Measurements from ENCODE around the gene ARHGAP11A. TPM values are rescaled to one million over a fixed set of nuclear protein-coding genes. Genes with fewer than 3 reads are reported as not detected.

The ARHGAP11A gene
- total RNA-seq, 1 donor from 2014 or later = 42.4 TPM

DNA sequence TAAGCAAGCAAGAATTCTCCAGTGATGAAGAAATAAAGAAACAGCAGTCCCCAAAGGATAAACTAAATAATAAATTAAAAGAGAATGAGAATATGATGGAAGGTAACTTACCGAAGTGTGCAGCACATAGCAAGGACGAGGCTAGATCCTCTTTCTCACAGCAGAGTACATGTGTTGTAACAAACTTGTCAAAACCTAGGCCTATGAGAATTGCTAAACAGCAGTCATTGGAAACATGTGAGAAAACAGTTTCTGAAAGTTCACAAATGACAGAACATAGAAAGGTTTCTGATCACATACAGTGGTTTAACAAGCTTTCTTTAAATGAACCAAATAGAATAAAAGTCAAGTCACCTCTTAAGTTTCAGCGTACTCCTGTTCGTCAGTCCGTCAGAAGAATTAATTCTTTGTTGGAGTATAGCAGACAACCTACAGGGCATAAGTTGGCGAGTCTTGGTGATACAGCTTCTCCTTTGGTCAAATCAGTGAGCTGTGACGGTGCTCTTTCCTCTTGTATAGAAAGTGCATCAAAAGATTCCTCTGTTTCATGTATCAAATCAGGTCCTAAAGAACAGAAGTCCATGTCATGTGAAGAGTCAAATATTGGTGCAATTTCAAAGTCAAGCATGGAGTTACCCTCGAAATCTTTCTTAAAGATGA, 21.7 kb downstream of the ARHGAP11A start:
- no peak overlapping the region for H3K4me3 ChIP-seq (ENCODE audit: low read depth, low read length)
- TF ChIP-seq, protein P1, sequence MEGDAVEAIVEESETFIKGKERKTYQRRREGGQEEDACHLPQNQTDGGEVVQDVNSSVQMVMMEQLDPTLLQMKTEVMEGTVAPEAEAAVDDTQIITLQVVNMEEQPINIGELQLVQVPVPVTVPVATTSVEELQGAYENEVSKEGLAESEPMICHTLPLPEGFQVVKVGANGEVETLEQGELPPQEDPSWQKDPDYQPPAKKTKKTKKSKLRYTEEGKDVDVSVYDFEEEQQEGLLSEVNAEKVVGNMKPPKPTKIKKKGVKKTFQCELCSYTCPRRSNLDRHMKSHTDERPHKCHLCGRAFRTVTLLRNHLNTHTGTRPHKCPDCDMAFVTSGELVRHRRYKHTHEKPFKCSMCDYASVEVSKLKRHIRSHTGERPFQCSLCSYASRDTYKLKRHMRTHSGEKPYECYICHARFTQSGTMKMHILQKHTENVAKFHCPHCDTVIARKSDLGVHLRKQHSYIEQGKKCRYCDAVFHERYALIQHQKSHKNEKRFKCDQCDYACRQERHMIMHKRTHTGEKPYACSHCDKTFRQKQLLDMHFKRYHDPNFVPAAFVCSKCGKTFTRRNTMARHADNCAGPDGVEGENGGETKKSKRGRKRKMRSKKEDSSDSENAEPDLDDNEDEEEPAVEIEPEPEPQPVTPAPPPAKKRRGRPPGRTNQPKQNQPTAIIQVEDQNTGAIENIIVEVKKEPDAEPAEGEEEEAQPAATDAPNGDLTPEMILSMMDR (conservative IDR thresholded peaks at IDR 0.05; ENCODE audit: low read depth, low read length) = no peak
- no peak for DNase-seq (ENCODE audit: low read depth)

DNA sequence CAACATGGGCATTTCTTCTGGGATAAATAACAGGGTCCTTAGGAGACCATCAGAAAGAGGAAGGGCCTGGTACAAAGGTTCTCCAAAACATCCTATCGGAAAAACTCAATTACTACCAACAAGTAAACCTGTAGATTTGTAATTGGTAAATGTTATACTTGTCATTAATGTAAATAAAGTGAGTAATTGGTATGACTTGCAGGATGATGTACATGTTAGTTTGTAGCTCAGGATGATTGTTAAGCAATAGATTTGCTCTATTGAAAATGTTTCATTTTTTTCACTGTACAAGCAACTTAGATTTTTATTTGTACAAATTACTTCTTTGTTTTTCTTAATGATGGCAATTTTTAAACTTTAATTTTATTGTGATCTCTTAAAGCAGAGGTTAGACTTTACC, 22.4 kb downstream of the ARHGAP11A start:
- no peak overlapping the region for H3K4me3 ChIP-seq (ENCODE audit: low read depth, low read length)
- DNase-seq (ENCODE audit: low read depth) = no peak
- TF ChIP-seq, protein P1 (conservative IDR thresholded peaks at IDR 0.05; ENCODE audit: low read depth, low read length) = no peak

DNA sequence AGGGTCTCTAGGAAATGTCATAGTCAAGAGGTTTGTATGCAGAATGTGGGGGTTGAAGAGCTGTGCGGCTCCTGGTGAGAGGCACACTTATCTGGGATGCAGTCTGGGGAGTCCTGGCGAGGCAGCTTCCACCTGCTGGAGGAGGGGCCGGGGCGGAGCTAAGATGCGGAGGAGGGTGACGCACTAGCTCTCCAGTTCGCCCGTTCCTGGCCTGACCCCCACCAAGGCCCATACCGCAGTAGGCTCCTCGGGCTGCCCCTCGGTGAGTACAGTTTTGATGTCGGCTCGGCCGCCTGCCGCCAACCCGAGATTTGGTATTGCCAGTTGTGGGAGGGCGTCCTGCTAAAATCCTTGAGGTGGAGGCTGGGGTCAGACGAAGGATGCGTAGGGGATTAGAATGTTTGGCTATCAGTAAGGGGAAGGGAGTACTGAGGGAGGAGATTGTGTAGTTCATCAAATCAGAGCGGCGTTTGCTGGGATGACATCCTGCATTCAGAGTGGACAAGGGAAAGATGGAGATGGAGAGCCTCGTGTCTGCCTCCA, 26.3 kb downstream of the ARHGAP11A start, which contains the start of gene SCG5:
Gene SCG5, plus strand, starts transcription at position 194 of the 543 bp plus-strand sequence. CDS start 1,883 bp downstream, outside the sequence.
- peak within 1 kb of the TSS; percentile 43 for H3K4me3 ChIP-seq (ENCODE audit: low read depth, low read length)
- TF ChIP-seq, protein P1 (conservative IDR thresholded peaks at IDR 0.05; ENCODE audit: low read depth, low read length) = no peak
- no peak for DNase-seq (ENCODE audit: low read depth)

DNA sequence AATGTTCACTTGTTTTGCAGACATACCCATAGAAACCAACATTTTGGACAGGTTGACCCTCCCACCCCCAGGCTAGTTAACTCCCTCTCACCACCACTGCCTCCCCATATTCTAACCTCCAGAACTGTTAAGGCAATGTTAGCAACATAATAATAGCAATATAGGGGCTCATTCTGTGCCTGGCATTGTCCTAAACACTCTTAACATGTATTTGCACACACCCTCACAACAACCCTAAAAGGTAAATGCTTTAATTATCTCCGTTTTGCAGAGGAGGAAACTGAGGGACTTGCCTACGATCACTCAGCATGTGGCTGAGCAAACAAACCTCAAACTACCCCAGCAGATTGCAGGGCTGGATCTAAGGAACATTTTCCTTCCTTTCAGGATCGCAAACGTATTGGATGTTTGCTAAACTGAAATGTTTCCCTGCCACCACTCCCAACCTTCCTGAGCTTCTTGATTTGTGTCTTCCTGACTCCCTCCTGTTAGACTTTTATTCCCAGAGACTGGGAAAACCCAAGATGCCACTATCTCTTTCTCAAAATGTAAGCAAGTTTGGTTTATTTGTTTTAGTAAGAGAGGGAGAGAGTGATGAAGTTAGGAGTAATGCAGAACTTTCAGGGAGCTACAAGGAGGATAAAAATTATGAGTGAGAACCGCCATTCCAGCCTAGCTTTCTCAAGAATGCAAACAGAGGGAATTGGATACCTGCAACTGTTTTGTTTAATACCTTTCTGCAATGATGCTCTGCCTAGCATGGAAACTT, 27.5 kb downstream of the ARHGAP11A start:
- DNase-seq (ENCODE audit: low read depth) = no peak
- H3K4me3 ChIP-seq (ENCODE audit: low read depth, low read length) = no peak overlapping the region
- TF ChIP-seq, protein P1 (conservative IDR thresholded peaks at IDR 0.05; ENCODE audit: low read depth, low read length) = no peak

DNA sequence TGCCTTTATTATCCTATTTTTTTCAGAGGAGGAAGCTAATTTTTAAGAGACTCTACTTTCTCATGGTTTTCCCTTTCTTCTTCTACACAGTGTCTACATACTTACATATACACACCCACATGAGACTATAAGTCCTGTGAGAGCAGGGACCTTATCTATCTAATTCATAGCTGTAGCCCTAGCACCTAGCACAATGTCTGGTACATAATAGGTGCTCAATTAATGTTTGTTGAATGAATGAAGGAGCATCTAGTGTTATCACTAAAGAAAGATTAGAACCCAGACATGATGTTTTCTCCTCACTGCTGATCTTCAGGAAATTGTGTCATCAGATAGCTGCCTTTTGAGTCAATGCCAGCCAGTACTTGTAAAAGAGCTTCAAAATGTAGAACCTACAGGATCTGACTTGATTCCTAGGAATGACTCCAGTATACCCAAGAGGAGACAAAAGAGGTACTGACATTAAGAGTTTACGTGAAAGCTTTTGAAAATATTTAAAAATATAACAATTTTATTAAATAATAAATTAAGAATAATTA, 28.7 kb downstream of the ARHGAP11A start:
- TF ChIP-seq, protein P1 (conservative IDR thresholded peaks at IDR 0.05; ENCODE audit: low read depth, low read length) = no peak
- no peak overlapping the region for H3K4me3 ChIP-seq (ENCODE audit: low read depth, low read length)
- no peak for DNase-seq (ENCODE audit: low read depth)

DNA sequence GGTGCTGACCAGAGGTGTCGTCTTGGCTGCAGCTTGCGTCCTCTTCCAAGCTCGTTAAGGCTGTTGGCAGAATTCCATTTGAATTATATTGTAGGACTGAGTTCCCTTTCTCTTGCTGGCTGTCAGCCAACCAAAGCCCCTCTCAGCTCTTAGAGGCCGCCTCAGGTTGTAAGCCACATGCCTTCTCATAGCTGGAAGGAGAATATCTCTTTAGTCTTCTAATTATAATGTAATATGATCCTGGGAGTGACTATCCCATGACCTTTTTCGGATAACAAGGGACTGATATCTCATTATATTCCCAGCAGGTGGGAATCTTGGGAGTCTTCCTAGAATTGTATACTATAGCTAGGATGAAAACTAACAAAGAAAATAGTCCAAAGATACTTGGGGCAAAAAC, 31.0 kb downstream of the ARHGAP11A start:
- H3K4me3 ChIP-seq (ENCODE audit: low read depth, low read length) = no peak overlapping the region
- no peak for DNase-seq (ENCODE audit: low read depth)
- TF ChIP-seq, protein P1 (conservative IDR thresholded peaks at IDR 0.05; ENCODE audit: low read depth, low read length) = no peak

Data from epithelial cell of proximal tubule (primary cell).